Activated gamma-delta T cell treated with Interleukin-2 at 50 U/mL for 16 hours (primary cell): Measurements from ENCODE around the gene CEP120.
A peak's percentile ranks its signal among the peaks of the same experiment; 100 is the strongest.
"Not testable (repeated sequence)": the region's sequence is repeated elsewhere in the genome, so short reads cannot be mapped to it uniquely, and the experiment has no call there.

Source experiments
- DNase-seq: peaks from one replicate; pipeline ENCODE4 v3.0.0-alpha.2; 2020

The CEP120 gene

GRCh38 chr5:123423278-123424149 lies at the start of gene CEP120:
Gene CEP120, minus strand, starts transcription at chr5:123423403. Its CDS starts 405 bp downstream, at chr5:123422998.
- peak; percentile 96 for DNase-seq

- DNase-seq = no peak
Observed at GRCh38 chr5:123472150-123472924, 49.1 kb upstream of the CEP120 start.

- no peak for DNase-seq
Observed at GRCh38 chr5:123471385-123471784, 48.2 kb upstream of the CEP120 start.

GRCh38 chr5:123466839-123467238 lies 43.6 kb upstream of the CEP120 start:
- not testable (repeated sequence) for DNase-seq

GRCh38 chr5:123460296-123460729 lies 37.1 kb upstream of the CEP120 start:
- DNase-seq = no peak

- not testable (repeated sequence) for DNase-seq
Observed at GRCh38 chr5:123458994-123459393, 35.8 kb upstream of the CEP120 start.

GRCh38 chr5:123456242-123456641 lies 33.0 kb upstream of the CEP120 start:
- no peak for DNase-seq

GRCh38 chr5:123455640-123456039 lies 32.4 kb upstream of the CEP120 start:
- DNase-seq = no peak

- no peak for DNase-seq
Observed at GRCh38 chr5:123455095-123455494, 31.9 kb upstream of the CEP120 start.

- DNase-seq = no peak
Observed at GRCh38 chr5:123454259-123454911, 31.2 kb upstream of the CEP120 start.

GRCh38 chr5:123452401-123452800 lies 29.2 kb upstream of the CEP120 start:
- no peak for DNase-seq

- no peak for DNase-seq
Observed at GRCh38 chr5:123451047-123451446, 27.8 kb upstream of the CEP120 start.

- no peak for DNase-seq
Observed at GRCh38 chr5:123450640-123451039, 27.4 kb upstream of the CEP120 start.

- no peak for DNase-seq
Observed at GRCh38 chr5:123450114-123450513, 26.9 kb upstream of the CEP120 start.

GRCh38 chr5:123449424-123449974 lies 26.3 kb upstream of the CEP120 start:
- DNase-seq = no peak

GRCh38 chr5:123448743-123449142 lies 25.5 kb upstream of the CEP120 start:
- DNase-seq = no peak

- no peak for DNase-seq
Observed at GRCh38 chr5:123448017-123448617, 24.9 kb upstream of the CEP120 start.

GRCh38 chr5:123444016-123444415 lies 20.8 kb upstream of the CEP120 start:
- DNase-seq = no peak

- no peak for DNase-seq
Observed at GRCh38 chr5:123441408-123441807, 18.2 kb upstream of the CEP120 start.

- DNase-seq = no peak
Observed at GRCh38 chr5:123440456-123441181, 17.4 kb upstream of the CEP120 start.

- DNase-seq = no peak
Observed at GRCh38 chr5:123439709-123440108, 16.5 kb upstream of the CEP120 start.

- DNase-seq = no peak
Observed at GRCh38 chr5:123438902-123439301, 15.7 kb upstream of the CEP120 start.
